A673 (cell line): ENCODE measurements around the gene MT1G. TPM values are rescaled to one million over a fixed set of nuclear protein-coding genes. Genes with fewer than 3 reads are reported as not detected.

Experiments
- BruUV-seq: library from RNA; stranded (reverse); fragments of 400-500 nt; replicated peaks from 2 replicates; lab custom pipeline; 2021; lab: Mats Ljungman, UMichigan
- CTCF ChIA-PET: fragments of 300-600 bp; sonication (Branson Sonifier 250); formaldehyde crosslinking; loops from one replicate; lab custom pipeline; 2022; ENCODE audit warnings: antibody characterized with exemption; lab: Charles Lee
- POLR2A ChIA-PET: fragments of 300-600 bp; sonication (Branson Sonifier 250); formaldehyde crosslinking; loops from one replicate; lab custom pipeline; 2022; ENCODE audit warnings: antibody characterized with exemption; ENCODE audit not compliant: low non-redundant PET; lab: Charles Lee
- DNase-seq: peaks from one replicate; pipeline ENCODE4 v3.0.0-alpha.2; 2015; ENCODE audit warnings: low spot score
- H3K27ac ChIP-seq: fragments of 200-600 bp; sonication (generic); 2 replicates; pipeline ENCODE4 v1.5.1; 2016; ENCODE audit warnings: mixed run types, low read depth, mild to moderate bottlenecking, mixed read lengths, antibody characterized with exemption, low read length; ENCODE audit not compliant: poor library complexity, severe bottlenecking
- H3K27me3 ChIP-seq: fragments of 200-600 bp; sonication (generic); replicated peaks from 2 replicates; pipeline ENCODE4 v1.6.1; 2017; ENCODE audit warnings: mixed run types, low read depth, mild to moderate bottlenecking, mixed read lengths, antibody characterized with exemption, low read length; ENCODE audit not compliant: insufficient read depth, poor library complexity
- H3K36me3 ChIP-seq: fragments of 200-600 bp; sonication (generic); 2 replicates; pipeline ENCODE4 v1.6.1; 2016; ENCODE audit warnings: mixed run types, mild to moderate bottlenecking, mixed read lengths, antibody characterized with exemption, low read length; ENCODE audit not compliant: insufficient read depth, poor library complexity, severe bottlenecking
- H3K4me1 ChIP-seq: fragments of 200-600 bp; sonication (generic); 2 replicates; pipeline ENCODE4 v1.6.1; 2017; ENCODE audit warnings: mixed run types, mild to moderate bottlenecking, mixed read lengths, antibody characterized with exemption, low read length; ENCODE audit not compliant: insufficient read depth, poor library complexity, severe bottlenecking
- H3K4me3 ChIP-seq: fragments of 200-600 bp; sonication (generic); 2 replicates; pipeline ENCODE4 v1.5.1; 2016; ENCODE audit warnings: low read depth, mixed run types, mild to moderate bottlenecking, mixed read lengths, low read length; ENCODE audit not compliant: poor library complexity, severe bottlenecking
- H3K9me3 ChIP-seq: fragments of 200-600 bp; sonication (generic); 2 replicates; pipeline ENCODE4 v1.6.1; 2016; ENCODE audit warnings: mixed run types, low read depth, mild to moderate bottlenecking, mixed read lengths, antibody characterized with exemption, low read length; ENCODE audit not compliant: poor library complexity, severe bottlenecking
- CTCF ChIP-seq: fragments of 300-800, 200-600 bp; sonication (generic); conservative IDR thresholded peaks from 2 replicates; pipeline ENCODE4 v1.5.1; 2017; ENCODE audit warnings: low read depth, mild to moderate bottlenecking, antibody characterized with exemption, low read length, moderate library complexity, mixed read lengths
- EZH2 ChIP-seq: fragments of 200-600 bp; sonication (generic); IDR thresholded peaks from 2 replicates; pipeline ENCODE4 v1.6.1; 2017; ENCODE audit warnings: borderline replicate concordance, low read depth, mild to moderate bottlenecking, mixed read lengths, antibody characterized with exemption, low read length; ENCODE audit not compliant: poor library complexity, severe bottlenecking
- intact Hi-C: fragments of 100-400 bp; cut with micrococcal nuclease; formaldehyde crosslinking; loops from one replicate; pipeline ENCODE4 v1.10.0; 2022; ENCODE audit not compliant: unreplicated experiment
- total RNA-seq: library from RNA; stranded (reverse); gene quantifications from 2 replicates; pipeline ENCODE4 v1.2.3, GENCODE V29; 2021

MT1G gene
- total RNA-seq, 1 experiment from 2014 or later, result 48.8 TPM

- H3K36me3 ChIP-seq, result no peaks in the 10 kb centered on the region
- no peaks in the 10 kb centered on the region for H3K4me1 ChIP-seq
- POLR2A ChIA-PET, result no interaction called here
- no TSS peak for BruUV-seq
- no peak overlapping the region for H3K27ac ChIP-seq
- no peaks in the 10 kb centered on the region for H3K9me3 ChIP-seq
- intact Hi-C loops, result no loop called here
- TF ChIP-seq EZH2 (no peak), CTCF (no peak)
- H3K27me3 ChIP-seq, result peaks cover 15% of the 10 kb centered on the region
- no peak for DNase-seq
- H3K4me3 ChIP-seq, result no peak overlapping the region
- CTCF ChIA-PET, result no interaction called here
Measured at GRCh38 chr16:56647641-56648431, 20.0 kb downstream of the MT1G start.

- DNase-seq, result no peak
- H3K36me3 ChIP-seq, result no peaks in the 10 kb centered on the region
- intact Hi-C loops, result no loop called here
- POLR2A ChIA-PET, result no interaction called here
- no peak overlapping the region for H3K27ac ChIP-seq
- no peaks in the 10 kb centered on the region for H3K4me1 ChIP-seq
- H3K27me3 ChIP-seq, result peaks cover 21% of the 10 kb centered on the region
- H3K4me3 ChIP-seq, result no peak overlapping the region
- CTCF ChIA-PET, result no interaction called here
- H3K9me3 ChIP-seq, result no peaks in the 10 kb centered on the region
- no peak for TF ChIP-seq CTCF
- TF ChIP-seq EZH2, result no peak
- no TSS peak for BruUV-seq
Measured at GRCh38 chr16:56645838-56646237, 22.0 kb downstream of the MT1G start.

DNA sequence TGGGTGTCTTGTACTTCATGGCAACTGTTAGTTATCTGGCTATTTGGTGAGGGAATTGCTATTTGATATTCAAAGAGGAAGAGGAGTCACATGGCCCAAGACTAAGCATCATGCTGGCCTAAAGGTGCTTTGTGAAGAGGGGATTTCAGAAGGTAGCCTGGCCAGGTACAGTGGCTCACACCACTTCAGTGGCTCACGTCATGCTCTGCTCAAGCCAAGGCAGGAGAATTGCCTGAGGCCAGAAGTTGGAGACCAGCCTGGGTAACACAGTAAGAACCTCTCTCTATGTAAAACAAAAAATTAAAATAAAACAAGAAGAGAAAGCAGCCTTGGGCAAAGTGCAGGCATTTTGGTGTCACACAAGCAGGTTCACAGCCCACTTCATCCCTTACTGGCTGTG, 22.6 kb downstream of the MT1G start:
- Histone ChIP-seq H3K9me3 (no peaks in the 10 kb centered on the region), H3K27ac (no peak overlapping the region), H3K4me1 (no peaks in the 10 kb centered on the region), H3K27me3 (peaks cover 21% of the 10 kb centered on the region), H3K36me3 (no peaks in the 10 kb centered on the region), H3K4me3 (no peak overlapping the region)
- no peak for DNase-seq
- intact Hi-C loops, result no loop called here
- ChIA-PET POLR2A (no interaction called here), CTCF (no interaction called here)
- TF ChIP-seq EZH2 (no peak), CTCF (no peak)
- BruUV-seq, result no TSS peak
